ENCODE results near the gene CYB5RL.

- no peak for TF ChIP-seq POLR2AphosphoS5 (IDR thresholded peaks at IDR 0.05)
- TF ChIP-seq CTCF (IDR thresholded peaks at IDR 0.05): no peak
Observed at GRCh38 chr1:54221113-54221834, 21.4 kb upstream of the CYB5RL start.

All from stomach (tissue), 4 donors.